HepG2 (cell line): ENCODE results near the gene LST1. TPM values are rescaled to one million over a fixed set of nuclear protein-coding genes. Genes with fewer than 3 reads are reported as not detected.

ENCODE experiments used
- FOXA1 ChIP-seq, 2 experiments: fragments of 450-650 bp in 1 of 2; sonication (generic) in 1 of 2; formaldehyde crosslinking in 1 of 2; IDR thresholded peaks; 2 replicates each; pipeline versions ENCODE4 v1.4.0 to v1.6.1; 2016 to 2020; ENCODE audit warnings: missing genetic modification reagents in 1 of 2
- FOXJ3 ChIP-seq: sonication (generic); formaldehyde crosslinking; IDR thresholded peaks from 2 replicates; pipeline ENCODE4 v1.4.0; 2020; ENCODE audit warnings: missing genetic modification reagents, mild to moderate bottlenecking, borderline replicate concordance
- NBN ChIP-seq: fragments of 450-650 bp; conservative IDR thresholded peaks from 2 replicates; pipeline ENCODE4 v1.6.1; 2017
- POLR2AphosphoS5 ChIP-seq: IDR thresholded peaks from 2 replicates; pipeline ENCODE4 v1.6.1; 2012; ENCODE audit warnings: low read depth, low read length
- POLR2G ChIP-seq: fragments of 200-400 bp; formaldehyde crosslinking; IDR thresholded peaks from 2 replicates; pipeline ENCODE4 v1.6.1; 2018; ENCODE audit warnings: mild to moderate bottlenecking, low read depth, low read length, moderate library complexity
- RBFOX2 ChIP-seq: fragments of 200-400 bp; formaldehyde crosslinking; IDR thresholded peaks from 2 replicates; pipeline ENCODE4 v1.6.1; 2017; ENCODE audit warnings: low read depth, mild to moderate bottlenecking, low read length
- SRF ChIP-seq: IDR thresholded peaks from 2 replicates; pipeline ENCODE4 v1.6.1; 2011; ENCODE audit warnings: mild to moderate bottlenecking, low read depth, low read length, moderate library complexity
- ZBTB38 ChIP-seq: sonication (generic); formaldehyde crosslinking; IDR thresholded peaks from 2 replicates; pipeline ENCODE4 v1.5.1; 2020; ENCODE audit warnings: mild to moderate bottlenecking, missing genetic modification reagents
- ZFP62 ChIP-seq: sonication (generic); formaldehyde crosslinking; IDR thresholded peaks from 2 replicates; pipeline ENCODE4 v1.4.0; 2020; ENCODE audit warnings: missing genetic modification reagents
- ZFYVE20 ChIP-seq: sonication (generic); formaldehyde crosslinking; IDR thresholded peaks from 2 replicates; pipeline ENCODE4 v1.8.0; 2023; ENCODE audit warnings: low read depth, mild to moderate bottlenecking, moderate library complexity, missing genetic modification reagents, borderline replicate concordance
- ZNF101 ChIP-seq: sonication (generic); formaldehyde crosslinking; IDR thresholded peaks from 2 replicates; pipeline ENCODE4 v1.4.0; 2020; ENCODE audit warnings: mild to moderate bottlenecking, low read depth, missing genetic modification reagents, borderline replicate concordance
- ZNF264 ChIP-seq: sonication (generic); formaldehyde crosslinking; IDR thresholded peaks from 2 replicates; pipeline ENCODE4 v1.4.0; 2020; ENCODE audit warnings: missing genetic modification reagents
- ZNF317 ChIP-seq: sonication (generic); formaldehyde crosslinking; IDR thresholded peaks from 2 replicates; pipeline ENCODE4 v1.5.0; 2020; ENCODE audit warnings: mild to moderate bottlenecking, missing genetic modification reagents
- ZNF7 ChIP-seq: IDR thresholded peaks from 2 replicates; pipeline ENCODE4 v1.6.1; 2016; ENCODE audit warnings: missing biosample characterization, missing genetic modification reagents
- ZNF766 ChIP-seq: sonication (generic); formaldehyde crosslinking; IDR thresholded peaks from 2 replicates; pipeline ENCODE4 v1.5.0; 2020; ENCODE audit warnings: missing genetic modification reagents, borderline replicate concordance
- polyA plus RNA-seq, 8 experiments: library from polyadenylated mRNA; depleted of rRNA in 3 of 8; stranded (reverse) in 7 of 8; unstranded in 1 of 8; fragments of >200 nt; fragmentation: Illumina TruSeq in 4 of 8; extraction: Trizol in 4 of 8; gene quantifications; 2 replicates each; pipeline versions ENCODE4 v1.2.1 to v1.2.3, GENCODE V29; 2011 to 2016; ENCODE audit warnings: low read depth in 4 of 8, missing spikeins in 1 of 8, mixed read lengths in 1 of 8; ENCODE audit not compliant: insufficient read depth in 1 of 8
- total RNA-seq, 5 experiments: library from RNA; depleted of rRNA; stranded (reverse); fragments of >200 nt; fragmentation: Illumina TruSeq; extraction: Trizol; gene quantifications; 2 replicates each; pipeline ENCODE4 v1.2.3, GENCODE V29; 2016; ENCODE audit warnings: low read depth in 1 of 5
- TF ChIP-seq, protein P1 (sequence below): IDR thresholded peaks from 2 replicates; pipeline ENCODE4 v1.6.1; 2016; ENCODE audit warnings: mild to moderate bottlenecking
- TF ChIP-seq, protein P2 (sequence below): sonication (generic); formaldehyde crosslinking; conservative IDR thresholded peaks from 2 replicates; pipeline ENCODE4 v1.8.0; 2022; ENCODE audit warnings: missing genetic modification reagents
- TF ChIP-seq, protein P3 (sequence below): sonication (generic); formaldehyde crosslinking; IDR thresholded peaks from 2 replicates; pipeline ENCODE4 v1.4.0; 2020; ENCODE audit warnings: missing genetic modification reagents, borderline replicate concordance
- TF ChIP-seq, protein P4 (sequence below): sonication (generic); formaldehyde crosslinking; IDR thresholded peaks from 2 replicates; pipeline ENCODE4 v1.8.0; 2022; ENCODE audit warnings: missing genetic modification reagents, mild to moderate bottlenecking, inconsistent platforms, borderline replicate concordance

LST1 gene
- total and polyA plus RNA-seq, 2 of the 13 experiments (the other 11 are each of a cell fraction or from before 2014, with no cell fraction given) = not detected

DNA sequence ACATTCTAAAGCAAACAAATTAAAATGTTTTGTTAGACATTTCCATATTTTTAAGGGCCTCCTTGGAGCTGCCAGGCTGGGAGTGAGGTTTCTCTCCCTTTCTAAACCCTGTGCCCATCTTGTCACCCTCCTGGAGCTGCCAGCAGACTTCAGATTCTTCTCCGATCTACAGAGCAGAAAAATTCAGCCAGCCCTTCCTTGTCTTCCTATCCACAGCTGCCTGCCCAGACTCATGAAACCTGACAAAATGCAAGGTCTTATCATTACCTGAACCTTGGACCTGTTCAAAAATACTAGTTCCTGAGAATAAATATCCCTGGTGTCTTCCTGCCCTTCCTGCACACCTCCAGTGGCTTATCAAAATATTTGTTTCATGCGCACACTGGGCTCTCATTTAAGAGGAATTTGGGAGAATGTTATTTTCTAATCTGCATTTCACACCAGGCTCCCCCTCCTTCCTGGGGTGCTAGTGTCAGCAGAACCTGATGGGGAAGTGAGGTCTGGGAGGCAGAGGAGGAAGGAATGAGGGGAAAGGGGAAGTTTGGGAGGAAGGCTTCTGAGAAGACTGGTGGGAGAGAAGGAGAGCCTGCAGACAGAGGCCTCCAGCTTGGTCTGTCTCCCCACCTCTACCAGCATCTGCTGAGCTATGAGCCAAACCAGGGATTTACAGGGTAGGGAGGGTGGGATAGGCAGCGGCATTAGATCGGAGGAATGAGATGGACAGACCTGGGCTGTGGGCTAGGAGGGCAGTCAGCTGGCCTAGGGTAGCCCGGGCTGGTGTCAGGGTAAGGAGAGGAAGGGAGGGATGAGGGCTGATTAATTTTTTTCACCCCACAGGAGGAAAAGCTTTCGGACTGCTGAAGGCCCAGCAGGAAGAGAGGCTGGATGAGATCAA is 28.9 kb downstream of the LST1 start, which contains the start of gene AIF1 (continued):
- TF ChIP-seq ZNF101 (no peak), ZNF317 (CRISPR knock-in tag) (0 out of 2 replicates have a peak, but pooled peaks have one; percentile 32), RBFOX2 (no peak), SRF (no peak), ZNF264 (CRISPR knock-in tag) (peak; percentile 28; the same call in 1 of the 2 replicates), POLR2AphosphoS5 (peak; percentile 45; the same call in 1 of the 2 replicates), FOXJ3 (CRISPR knock-in tag) (peak; percentile 49; the same call in 1 of the 2 replicates), ZFP62 (CRISPR knock-in tag) (no peak), POLR2G (0 out of 2 replicates have a peak, but pooled peaks have one; percentile 33), FOXA1 (IDR thresholded peaks at IDR 0.05) (no peak), FOXA1 (CRISPR knock-in tag; IDR thresholded peaks at IDR 0.05) (no peak), ZNF766 (CRISPR knock-in tag) (0 out of 2 replicates have a peak, but pooled peaks have one; percentile 75), ZBTB38 (CRISPR knock-in tag) (no peak), ZNF7 (CRISPR knock-in tag) (no peak), ZFYVE20 (CRISPR knock-in tag) (no peak), NBN (no peak)
- TF ChIP-seq, protein P1, sequence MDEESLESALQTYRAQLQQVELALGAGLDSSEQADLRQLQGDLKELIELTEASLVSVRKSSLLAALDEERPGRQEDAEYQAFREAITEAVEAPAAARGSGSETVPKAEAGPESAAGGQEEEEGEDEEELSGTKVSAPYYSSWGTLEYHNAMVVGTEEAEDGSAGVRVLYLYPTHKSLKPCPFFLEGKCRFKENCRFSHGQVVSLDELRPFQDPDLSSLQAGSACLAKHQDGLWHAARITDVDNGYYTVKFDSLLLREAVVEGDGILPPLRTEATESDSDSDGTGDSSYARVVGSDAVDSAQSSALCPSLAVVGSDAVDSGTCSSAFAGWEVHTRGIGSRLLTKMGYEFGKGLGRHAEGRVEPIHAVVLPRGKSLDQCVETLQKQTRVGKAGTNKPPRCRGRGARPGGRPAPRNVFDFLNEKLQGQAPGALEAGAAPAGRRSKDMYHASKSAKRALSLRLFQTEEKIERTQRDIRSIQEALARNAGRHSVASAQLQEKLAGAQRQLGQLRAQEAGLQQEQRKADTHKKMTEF (CRISPR knock-in tag) = peak; percentile 21; the same call in 1 of the 2 replicates
- TF ChIP-seq, protein P2, sequence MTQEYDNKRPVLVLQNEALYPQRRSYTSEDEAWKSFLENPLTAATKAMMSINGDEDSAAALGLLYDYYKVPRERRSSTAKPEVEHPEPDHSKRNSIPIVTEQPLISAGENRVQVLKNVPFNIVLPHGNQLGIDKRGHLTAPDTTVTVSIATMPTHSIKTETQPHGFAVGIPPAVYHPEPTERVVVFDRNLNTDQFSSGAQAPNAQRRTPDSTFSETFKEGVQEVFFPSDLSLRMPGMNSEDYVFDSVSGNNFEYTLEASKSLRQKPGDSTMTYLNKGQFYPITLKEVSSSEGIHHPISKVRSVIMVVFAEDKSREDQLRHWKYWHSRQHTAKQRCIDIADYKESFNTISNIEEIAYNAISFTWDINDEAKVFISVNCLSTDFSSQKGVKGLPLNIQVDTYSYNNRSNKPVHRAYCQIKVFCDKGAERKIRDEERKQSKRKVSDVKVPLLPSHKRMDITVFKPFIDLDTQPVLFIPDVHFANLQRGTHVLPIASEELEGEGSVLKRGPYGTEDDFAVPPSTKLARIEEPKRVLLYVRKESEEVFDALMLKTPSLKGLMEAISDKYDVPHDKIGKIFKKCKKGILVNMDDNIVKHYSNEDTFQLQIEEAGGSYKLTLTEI (CRISPR knock-in tag) = no peak
- TF ChIP-seq, protein P3, sequence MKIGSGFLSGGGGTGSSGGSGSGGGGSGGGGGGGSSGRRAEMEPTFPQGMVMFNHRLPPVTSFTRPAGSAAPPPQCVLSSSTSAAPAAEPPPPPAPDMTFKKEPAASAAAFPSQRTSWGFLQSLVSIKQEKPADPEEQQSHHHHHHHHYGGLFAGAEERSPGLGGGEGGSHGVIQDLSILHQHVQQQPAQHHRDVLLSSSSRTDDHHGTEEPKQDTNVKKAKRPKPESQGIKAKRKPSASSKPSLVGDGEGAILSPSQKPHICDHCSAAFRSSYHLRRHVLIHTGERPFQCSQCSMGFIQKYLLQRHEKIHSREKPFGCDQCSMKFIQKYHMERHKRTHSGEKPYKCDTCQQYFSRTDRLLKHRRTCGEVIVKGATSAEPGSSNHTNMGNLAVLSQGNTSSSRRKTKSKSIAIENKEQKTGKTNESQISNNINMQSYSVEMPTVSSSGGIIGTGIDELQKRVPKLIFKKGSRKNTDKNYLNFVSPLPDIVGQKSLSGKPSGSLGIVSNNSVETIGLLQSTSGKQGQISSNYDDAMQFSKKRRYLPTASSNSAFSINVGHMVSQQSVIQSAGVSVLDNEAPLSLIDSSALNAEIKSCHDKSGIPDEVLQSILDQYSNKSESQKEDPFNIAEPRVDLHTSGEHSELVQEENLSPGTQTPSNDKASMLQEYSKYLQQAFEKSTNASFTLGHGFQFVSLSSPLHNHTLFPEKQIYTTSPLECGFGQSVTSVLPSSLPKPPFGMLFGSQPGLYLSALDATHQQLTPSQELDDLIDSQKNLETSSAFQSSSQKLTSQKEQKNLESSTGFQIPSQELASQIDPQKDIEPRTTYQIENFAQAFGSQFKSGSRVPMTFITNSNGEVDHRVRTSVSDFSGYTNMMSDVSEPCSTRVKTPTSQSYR (CRISPR knock-in tag) = no peak
- TF ChIP-seq, protein P4, sequence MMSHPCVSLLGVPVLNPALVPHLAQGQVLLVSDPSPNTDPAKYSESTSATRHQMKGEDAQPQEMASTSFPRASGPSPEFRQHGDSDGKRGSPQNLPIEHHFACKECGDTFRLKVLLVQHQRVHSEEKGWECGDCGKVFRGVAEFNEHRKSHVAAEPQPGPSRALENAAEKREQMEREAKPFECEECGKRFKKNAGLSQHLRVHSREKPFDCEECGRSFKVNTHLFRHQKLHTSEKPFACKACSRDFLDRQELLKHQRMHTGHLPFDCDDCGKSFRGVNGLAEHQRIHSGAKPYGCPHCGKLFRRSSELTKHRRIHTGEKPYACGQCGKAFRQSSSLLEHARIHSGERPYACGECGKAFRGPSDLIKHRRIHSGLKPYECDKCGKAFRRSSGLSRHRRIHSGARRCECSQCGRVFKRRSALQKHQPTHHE (CRISPR knock-in tag) = no peak
